HT-29 (cell line): ENCODE measurements around the gene MEN1. TPM values are rescaled to one million over a fixed set of nuclear protein-coding genes. Genes with fewer than 3 reads are reported as not detected.
"Not testable (repeated sequence)": the region's sequence is repeated elsewhere in the genome, so short reads cannot be mapped to it uniquely, and the experiment has no call there.

Experiments
- DNase-seq: peaks from one replicate; pipeline ENCODE4 v3.0.0-alpha.2; 2015; ENCODE audit warnings: low spot score
- total RNA-seq: library from RNA; depleted of rRNA; stranded (reverse); fragments of >200 nt; shearing (Covaris generic); gene quantifications from 2 replicates; pipeline ENCODE4 v1.2.3, GENCODE V29; 2014

Gene MEN1
- total RNA-seq, 1 experiment from 2014 or later = 35.1 TPM

DNA sequence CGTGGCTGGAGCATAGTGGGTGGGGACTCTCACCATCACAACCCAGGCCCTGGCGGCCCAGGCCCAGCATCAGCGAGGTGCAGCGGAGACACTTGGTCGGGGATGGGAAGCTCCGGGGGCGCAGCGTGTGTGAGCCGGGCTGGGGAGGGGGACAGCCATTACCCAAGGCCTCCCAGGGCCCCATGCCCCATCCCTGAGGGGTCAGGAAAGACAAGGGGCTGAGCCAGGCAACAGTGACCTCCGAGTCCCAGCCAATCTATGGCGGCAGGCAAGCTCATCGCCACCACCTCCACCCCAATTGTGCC, 22.8 kb upstream of the MEN1 start:
- DNase-seq = no peak

DNA sequence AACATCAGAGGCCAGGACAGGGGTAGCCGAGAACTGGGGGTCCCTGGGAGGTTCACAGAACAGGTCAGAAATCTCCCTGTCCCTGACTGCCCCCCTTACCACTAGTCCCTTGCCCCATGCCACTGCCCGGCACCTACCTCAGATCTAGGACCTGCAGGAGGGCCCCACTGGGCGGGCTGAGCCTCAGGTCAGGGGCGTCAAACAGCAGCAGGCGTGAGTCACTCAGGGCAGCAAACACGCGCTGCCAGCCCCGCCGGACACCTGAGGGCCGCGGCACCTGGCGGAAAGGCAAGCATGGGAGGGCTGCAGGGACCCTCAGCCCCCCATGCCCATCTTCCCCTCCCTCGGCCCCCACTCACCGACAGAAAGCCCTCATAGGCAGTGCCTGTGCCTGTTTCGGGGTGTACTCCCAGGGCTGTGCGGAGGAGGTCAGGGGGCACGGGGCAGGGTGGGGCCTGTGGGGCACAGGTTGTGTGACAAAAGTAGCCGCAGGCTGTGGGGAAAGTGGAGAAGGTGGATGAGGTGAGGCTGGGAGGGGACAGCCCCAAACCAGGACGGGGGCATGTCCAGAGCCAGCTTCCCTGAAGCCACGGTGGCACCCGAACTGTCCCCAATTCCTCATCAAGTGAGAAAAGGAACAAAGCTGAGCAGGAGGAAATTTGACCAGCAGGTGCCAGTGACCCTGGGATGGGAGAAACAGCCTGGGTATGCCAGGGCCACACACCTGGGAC, 22.3 kb upstream of the MEN1 start:
- DNase-seq = no peak

DNA sequence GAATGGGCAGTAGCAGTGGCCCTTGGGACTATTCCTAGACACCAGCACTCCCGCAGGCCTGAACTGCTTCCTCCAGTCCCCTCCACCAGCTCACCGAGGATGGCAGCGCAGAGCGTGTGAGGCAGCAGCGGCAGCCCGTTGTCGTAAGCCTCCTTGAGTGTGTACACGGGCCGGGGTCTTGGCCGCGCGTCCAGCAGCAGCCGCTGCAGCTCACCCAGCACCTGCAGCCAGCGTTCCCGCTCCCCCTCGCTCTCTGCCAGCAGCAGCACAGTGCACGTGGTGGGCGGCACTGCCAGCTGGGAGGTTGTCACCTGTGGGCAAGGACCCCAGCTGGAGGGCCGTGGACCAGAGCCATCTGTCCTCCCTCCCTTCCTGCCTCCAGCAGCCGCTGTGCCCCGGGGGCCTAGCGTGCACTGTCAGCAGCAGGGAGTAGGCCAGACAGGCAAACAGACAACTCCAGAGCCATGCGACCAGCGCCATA, 21.1 kb upstream of the MEN1 start:
- no peak for DNase-seq

DNA sequence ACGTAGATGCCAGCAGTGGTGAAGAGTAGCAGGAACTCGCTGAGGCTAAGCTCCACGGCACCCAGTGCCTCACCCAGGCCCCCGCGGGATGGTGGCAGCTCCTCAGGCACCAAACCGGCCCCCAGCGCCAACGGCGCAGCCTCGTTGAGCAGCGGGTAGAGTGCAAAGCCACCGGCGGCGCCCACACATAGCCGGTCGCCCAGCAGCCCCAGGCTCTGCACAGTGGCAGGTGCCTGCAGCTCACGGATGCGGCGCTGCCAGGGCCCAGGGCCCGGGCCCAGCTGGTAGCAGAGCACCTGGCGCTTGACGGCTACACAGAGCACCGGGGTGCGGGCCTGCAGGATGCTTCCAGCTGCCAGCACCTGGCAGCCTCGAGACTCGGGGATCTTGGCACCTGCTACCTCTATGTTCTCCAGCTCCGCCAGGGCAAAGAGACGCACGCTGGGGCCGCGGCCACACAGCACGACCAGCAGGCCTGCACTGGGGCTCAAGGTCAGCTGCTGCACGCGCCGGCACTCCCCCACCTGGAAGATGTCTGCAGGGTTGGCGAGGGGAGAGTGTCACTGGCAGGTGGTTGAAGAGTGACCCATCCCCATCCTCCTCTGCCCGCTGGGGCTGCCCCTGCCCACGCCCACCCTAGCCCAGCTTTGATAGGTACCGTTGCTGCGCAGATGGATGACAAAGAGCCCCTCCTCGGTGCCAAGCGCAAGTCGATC, 19.3 kb upstream of the MEN1 start:
- no peak for DNase-seq

DNA sequence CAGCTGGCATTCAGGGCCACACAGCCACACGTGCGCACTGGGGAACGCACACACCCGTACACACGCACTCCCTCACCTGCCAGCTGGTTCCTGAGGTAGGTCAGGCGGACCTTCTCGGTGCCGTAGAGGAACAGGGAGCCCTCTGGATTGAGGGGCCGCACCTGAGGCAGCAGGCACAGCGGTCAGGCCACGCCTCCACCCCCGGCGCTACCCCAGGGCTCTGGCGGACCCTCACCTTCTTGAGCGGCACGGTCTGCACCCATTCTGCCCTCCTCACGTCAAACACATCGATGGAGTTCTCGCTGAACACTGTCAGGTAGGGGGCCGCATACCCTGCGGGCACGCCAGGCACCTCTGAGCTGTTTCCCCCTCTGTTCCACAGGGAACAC, 17.1 kb upstream of the MEN1 start:
- DNase-seq = no peak

DNA sequence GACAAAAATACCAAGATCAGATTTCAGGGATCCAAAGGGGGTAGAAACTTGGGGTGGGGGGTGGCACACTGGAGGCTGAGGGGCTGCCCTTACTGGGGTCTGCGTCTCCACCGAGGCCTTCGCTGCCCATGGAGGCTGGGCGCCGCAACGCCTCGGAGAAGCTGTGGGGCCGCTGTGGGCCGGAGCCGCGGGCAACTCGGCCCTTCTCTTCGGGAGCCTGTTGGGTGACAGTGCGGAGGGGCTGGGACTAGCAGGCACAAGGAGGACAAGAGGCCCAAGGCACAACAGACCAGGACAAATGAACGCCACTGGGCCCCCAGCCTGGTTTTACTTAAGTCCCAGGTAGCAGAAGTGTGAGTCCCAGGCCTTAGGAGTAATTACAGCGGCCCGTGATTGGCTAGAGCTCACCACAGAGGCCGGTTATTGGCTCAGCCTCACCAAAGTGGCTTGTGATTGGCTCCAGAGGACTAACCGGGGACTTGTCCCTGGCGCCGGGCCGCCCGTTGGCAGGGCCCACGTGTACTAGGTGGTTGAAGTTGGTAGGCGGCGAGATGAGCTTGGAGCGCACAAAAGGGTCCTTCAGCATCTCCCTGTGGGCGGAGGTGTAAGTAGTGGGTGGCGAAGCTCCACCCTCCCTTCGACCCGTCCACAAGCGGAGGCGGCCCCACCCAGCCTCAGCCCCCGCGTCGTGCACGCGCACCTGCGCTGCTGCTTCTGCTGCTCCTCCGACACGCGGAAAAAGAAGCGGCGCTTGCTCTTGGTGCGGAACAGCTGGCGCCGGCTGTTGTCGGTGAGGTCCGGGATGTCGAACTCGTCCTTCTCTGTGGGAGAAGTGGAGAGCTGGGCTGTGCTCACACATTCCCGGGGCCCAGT, 16.5 kb upstream of the MEN1 start:
- DNase-seq = no peak

DNA sequence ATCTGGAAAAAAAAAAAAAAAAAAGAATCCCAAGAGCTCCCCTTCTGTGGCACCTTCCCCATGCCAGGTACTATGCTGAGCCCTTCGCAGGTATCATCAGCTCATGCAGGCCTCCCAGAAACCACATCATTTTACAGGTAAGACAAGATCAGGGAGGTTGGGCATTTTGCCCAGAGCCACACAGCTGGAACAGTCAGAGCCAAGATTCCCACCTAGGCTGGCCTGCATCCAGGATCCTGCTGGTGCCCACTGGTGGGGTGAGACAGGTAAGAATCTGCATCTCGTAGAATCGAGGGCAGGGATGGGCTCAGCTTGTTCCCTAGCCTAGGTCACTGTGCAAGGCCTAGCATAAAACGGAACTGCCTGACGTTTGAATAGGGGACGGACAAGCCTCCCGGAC, 15.7 kb upstream of the MEN1 start:
- no peak for DNase-seq

DNA sequence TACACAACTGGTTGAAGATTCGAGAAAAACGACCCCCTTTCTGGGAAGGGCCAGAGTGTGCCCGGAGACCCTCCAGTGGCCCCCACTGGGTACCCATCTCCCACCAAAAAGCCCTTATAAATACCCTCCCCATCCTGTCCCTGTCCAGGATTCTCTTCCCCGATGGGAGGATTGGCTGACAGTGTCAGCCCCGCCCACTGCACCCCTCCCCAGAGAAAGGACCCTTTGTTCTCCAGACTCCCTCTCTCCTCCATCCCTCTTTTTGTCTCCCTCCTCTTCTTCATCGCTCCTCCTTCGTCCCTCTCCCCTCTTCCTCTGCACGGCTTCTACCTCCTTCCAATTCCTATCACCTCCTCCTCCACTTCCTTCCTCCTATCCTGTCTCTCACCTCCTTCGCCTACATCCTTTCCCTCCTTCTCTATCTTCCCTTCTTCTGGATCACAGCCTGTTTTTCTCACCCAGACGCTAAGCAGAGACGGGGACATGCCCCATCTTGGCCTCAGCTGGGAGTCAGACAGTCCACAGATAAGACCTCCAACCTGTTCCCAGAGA, 13.3 kb upstream of the MEN1 start:
- no peak for DNase-seq

DNA sequence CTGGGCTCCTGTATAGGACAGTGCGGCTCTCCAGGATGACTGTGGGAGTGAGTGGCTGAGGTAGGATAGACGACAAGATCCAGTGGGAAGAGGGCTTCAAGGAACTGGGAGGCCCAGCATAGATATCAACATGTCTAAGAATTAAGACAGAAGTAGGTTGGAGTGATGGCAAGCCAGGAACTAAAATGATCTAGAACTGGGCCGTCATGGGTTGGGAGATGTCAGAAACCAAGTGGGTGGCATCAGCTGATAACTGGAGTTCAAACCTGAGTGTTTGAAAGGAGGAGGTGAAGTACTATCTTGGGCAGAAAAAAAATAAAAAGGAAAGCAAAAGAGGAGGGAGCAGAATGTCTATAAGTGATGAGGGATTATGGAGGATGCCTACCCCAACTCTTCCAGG, 7.1 kb upstream of the MEN1 start:
- no peak for DNase-seq

DNA sequence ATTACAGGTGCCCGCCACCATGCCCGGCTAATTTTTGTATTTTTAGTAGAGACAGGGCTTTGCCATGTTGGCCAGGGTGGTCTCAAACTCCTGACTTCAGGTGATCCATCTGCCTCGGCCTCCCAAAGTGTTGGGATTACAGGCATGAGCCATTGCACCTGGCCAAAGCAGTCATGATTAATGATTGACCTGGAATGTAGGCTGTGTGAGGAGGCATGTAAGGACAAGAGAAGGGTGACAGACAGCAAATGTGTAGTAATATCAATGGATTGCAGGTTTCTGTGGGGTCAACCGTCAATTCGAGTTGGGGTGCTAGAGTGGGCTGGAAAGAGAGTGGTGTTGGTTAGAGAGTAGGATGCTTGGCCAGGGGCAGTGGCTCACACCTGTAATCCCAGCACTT, 5.1 kb upstream of the MEN1 start:
- DNase-seq = not testable (repeated sequence)

DNA sequence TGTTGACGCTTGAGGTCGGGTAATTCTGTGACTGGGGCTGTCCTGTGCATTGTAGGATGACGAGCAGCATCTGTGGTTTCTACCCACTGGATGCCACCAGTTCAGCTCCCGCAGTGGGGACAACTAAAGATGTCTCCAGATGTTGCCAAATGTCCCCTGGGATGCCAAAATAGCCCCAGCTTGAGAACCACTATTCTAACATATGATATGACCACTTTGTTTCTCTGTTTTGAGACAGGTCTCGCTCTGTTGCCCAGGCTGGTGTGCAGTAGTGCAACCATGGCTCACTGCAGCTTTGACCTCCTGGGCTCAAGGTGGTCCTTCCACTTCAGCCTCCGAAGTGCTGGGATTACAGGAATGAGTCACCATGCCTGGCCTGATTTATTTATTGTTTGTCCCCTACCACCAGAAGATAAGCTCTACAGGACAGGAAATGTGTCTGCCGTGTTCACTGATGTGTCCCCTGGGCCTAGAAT, 4.4 kb upstream of the MEN1 start:
- DNase-seq = no peak

DNA sequence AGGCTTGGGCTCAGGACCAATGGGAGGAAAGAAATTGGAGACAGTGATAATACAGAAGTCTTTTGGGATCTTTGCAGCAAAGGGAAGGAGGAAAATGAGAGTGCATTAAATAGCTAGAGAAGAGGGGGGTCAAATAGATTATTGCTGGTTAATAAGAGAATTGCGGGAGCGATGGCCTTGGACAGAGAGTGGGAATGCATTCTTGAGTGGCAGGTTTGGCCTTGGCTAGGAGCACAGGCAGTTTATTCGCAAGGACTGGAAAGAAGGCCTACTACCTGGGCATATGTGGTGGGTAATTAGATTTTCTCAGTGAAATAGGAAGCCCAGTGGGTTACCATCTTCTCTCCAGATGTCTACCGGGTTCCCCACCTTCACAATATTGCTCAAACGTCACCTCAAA, 3.5 kb upstream of the MEN1 start:
- DNase-seq = no peak

DNA sequence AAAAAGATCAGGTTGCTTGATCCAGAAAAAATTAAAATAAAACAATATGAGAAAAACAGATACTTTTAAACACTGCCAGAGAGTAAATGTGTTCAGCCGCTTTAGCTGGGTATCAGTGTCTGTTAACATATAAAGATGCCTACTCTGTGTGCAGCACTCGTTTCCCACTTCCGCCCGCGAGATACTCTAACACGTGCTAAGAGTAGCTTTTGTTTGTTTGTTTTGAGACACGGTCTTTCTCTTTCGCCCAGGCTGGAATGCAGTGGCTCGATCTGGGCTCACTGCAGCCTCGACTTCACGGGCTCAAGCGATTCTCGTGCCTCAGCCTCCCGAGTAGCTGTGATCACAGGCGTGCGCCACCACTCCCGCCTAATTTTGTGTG, 531 bp upstream of the MEN1 start:
- no peak for DNase-seq

DNA sequence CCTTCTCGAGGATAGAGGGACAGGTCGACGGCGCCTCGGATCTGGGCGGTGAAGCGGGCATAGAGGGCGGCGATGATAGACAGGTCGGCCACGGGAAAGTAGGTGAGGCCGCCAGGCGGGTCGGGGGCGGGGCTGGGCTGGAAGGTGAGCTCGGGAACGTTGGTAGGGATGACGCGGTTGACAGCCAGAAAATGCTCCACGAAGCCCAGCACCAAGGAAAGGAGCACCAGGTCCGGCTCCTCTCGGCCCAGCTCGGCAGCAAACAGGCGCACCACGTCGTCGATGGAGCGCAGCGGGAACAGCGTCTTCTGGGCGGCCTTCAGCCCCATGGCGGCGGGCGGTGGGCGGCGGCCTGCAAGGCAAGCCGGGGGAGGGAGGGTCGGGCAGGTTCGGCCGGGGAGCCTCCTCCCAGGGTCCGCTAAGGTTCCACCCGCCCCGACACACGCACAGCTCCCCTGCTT, 540 bp downstream of the MEN1 start:
- peak; percentile 79 for DNase-seq

DNA sequence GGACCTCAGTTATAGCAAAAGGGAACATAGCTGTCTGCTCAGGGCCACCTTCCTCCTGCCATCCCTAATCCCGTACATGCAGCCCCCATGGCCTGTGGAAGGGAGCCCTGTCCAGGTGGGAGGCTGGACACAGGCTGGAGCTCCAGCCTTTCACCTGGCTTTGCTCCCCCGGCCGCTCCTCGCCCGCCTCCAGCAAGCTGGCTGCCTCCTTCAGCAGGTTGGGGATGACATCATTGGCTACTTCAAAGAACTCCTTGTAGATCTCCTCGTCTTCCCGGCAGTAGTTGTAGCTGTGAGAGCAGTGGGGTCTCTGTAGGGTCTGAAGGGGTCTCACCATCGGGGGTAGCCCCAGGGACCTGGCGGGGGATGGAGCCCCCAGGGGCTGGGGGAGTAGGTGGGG, 4.9 kb downstream of the MEN1 start:
- DNase-seq = no peak

DNA sequence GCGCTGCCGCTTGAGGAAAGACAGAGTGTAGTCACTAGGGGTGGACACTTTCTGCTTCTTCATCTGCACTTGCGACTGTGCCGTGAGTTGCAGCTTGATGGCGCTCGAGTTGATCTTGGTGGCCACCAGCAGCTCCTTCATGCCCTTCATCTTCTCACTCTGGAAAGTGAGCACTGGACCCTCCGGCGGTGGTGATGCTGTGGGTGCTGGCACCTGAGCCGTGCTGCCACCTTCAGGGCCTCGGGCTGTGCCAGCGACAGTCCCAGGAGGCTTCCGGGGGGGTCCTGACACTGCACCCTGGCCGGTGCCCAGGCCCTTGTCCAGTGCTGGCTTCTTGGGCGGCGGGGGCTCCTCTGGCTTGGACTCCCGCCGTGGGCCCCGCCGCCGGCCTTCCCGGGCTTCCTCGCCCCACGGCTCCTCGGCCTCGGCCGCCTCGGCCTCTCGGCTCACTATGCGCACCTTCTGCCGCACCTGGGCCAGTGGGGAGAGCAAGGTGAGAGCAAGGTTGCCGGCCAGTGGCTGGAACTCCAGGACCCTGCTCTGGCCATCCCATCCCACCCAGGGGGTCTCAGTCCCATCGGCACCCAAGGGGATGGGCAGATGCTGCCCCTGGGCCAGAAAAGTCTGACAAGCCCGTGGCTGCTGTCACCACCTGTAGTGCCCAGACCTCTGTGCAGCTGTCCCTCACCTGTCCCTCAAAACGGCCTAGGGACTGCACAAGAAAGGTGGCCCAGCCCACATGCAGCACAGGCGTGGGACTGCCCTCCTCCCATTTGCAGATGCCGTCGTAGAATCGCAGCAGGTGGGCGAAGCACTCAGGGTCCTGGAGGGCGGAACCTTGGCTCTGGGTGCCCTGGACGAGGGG, 5.8 kb downstream of the MEN1 start:
- peak; percentile 25 for DNase-seq

DNA sequence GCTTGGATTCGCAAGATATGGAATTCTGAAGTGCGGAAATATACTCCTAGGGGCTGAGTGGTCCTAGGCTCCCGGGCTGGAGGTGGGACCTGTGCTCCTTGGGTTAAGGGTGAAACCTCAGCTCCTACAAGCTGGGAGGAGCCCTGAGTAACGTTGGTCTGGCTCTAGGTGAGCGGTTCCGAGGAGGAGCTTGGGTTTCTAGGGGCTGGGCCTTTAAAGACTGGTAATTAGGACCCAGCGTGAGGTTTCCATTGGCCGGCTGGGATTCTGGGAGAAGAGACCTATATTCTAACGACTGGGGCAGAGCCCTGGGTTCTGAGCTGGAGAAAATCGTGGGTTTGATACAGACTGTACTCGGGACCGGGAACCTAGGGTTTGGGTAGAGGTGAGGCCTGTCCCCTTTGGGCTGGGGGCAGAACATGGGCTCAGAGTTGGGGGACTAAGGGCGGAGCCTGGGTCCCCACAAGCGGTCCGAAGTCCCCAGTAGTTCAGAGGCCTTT, 6.5 kb downstream of the MEN1 start:
- no peak for DNase-seq

DNA sequence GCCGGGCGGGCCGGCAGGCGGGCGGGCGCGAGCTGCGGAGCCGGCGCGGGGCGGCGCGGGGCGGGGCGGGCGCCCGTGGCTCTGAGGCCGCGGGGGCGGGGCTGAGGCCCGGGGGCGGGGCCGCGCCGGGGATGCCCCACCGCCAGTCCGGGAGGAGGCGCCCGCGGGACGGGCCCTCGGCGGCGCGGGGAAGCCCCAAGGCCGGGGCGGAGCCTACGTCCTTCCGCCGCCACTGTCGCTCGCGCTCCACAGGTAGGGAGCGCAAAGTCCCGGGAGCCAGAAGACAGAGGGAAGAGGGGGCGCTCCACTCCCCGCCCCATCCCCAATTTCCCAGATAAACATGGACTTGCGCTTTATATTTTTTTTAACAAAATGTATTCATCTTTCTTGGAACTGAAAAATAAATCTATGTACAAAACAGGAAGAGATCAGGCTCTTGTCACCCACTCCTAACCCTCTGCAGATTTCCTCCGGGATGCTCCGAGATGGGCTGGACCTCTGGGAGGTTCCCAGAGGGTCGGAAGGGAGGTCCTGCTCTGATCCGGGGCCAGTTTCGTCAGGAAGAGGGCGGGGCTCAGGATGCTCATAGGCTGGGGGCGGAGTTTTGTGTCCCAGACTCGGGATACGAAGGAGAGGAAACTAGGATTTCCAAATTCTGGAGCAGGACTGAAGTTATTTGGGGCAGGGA, 7.0 kb downstream of the MEN1 start, which contains the start of gene MAP4K2:
Gene MAP4K2 (minus strand): TSS at position 57 of the 688 bp plus-strand sequence. CDS start 65 bp downstream, outside the sequence.
- peak; percentile 96 for DNase-seq

DNA sequence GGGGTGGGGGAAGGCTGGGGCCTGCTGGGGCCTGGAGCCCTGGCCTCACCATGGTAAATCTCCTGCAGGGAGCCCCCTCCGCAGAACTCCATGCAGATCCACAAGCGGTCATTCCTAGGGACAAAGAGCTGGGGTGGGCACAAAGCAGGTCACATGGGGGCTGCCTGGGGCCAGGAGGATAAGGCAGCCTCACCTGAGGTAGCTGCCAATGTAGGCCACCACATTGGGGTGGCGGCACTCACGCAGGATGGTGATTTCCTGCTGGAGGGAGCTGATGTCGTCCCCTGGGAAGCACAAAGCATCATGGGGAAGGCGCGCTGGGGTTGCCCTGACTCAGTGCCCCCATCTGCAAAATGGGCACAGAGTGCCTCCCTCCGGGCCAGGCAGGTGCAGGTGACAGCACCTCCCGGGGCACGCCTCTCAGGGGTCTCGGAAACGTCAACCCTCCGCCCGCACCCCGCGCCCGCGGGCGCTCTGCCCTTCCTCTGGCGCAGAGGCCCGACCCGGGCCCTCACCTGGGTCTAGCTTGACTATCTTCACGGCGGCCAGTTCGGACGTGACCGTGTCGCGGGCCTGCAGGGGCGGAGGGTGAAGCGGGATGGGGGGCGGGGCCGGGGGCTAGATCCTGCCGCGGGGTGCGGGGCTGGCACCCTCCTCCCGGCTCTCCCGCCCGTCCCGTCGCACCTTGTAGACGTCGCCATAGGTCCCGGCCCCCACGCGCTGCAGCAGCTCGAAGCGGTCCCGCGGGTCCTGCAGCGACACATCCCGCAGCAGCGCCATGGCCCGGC, 7.8 kb downstream of the MEN1 start:
- DNase-seq = no peak
